OCI-LY3 (cell line): ENCODE results near the gene AKAP9.

Source experiments
- H2AFZ ChIP-seq: fragments of 200-600, 300-600 bp; shearing (Covaris generic); 2 replicates; pipeline ENCODE4 v1.6.0; 2014; ENCODE audit warnings: antibody characterized with exemption, low read depth, low read length
- H3K27ac ChIP-seq: fragments of 200-600, 300-600 bp; sonication (generic); 2 replicates; pipeline ENCODE4 v1.5.1; 2014; ENCODE audit warnings: mild to moderate bottlenecking, low read length, moderate library complexity, mixed read lengths
- H3K27me3 ChIP-seq: fragments of 200-600, 300-600 bp; sonication (generic); 2 replicates; pipeline ENCODE4 v1.6.1; 2014; ENCODE audit warnings: low read depth, low read length, mixed read lengths
- H3K36me3 ChIP-seq: fragments of 200-600, 300-600 bp; sonication (generic); replicated peaks from 2 replicates; pipeline ENCODE3; 2014; ENCODE audit warnings: low read depth, low read length, mixed read lengths
- H3K4me1 ChIP-seq: fragments of 300-600, 200-600 bp; sonication (generic); 2 replicates; pipeline ENCODE4 v1.6.1; 2014; ENCODE audit warnings: low read length, mixed read lengths
- H3K4me2 ChIP-seq: fragments of 200-600, 300-600 bp; sonication (generic); 2 replicates; pipeline ENCODE4 v1.6.1; 2014; ENCODE audit warnings: low read length, mixed read lengths
- H3K4me3 ChIP-seq: fragments of 300-600, 200-600 bp; sonication (generic); 2 replicates; pipeline ENCODE4 v1.5.1; 2014; ENCODE audit warnings: antibody characterized with exemption, mild to moderate bottlenecking, low read length, moderate library complexity
- H3K79me2 ChIP-seq: fragments of 300-600, 200-600 bp; shearing (Covaris generic); 2 replicates; pipeline ENCODE4 v1.6.1; 2014; ENCODE audit warnings: mild to moderate bottlenecking, low read length, mixed read lengths
- H3K9ac ChIP-seq: fragments of 300-600, 200-600 bp; shearing (Covaris generic); 2 replicates; pipeline ENCODE4 v1.6.0; 2014; ENCODE audit warnings: mild to moderate bottlenecking, low read length, moderate library complexity
- H3K9me3 ChIP-seq: fragments of 200-600, 300-600 bp; shearing (Covaris generic); 2 replicates; pipeline ENCODE4 v1.6.1; 2014; ENCODE audit warnings: low read length, mixed read lengths; ENCODE audit not compliant: insufficient read depth
- H4K20me1 ChIP-seq: fragments of 200-600, 300-600 bp; sonication (generic); 2 replicates; pipeline ENCODE4 v1.6.1; 2016; ENCODE audit warnings: low read length, mixed read lengths; ENCODE audit not compliant: insufficient read depth
- CTCF ChIP-seq: fragments of 200-600, 300-600 bp; sonication (generic); IDR thresholded peaks from 2 replicates; pipeline ENCODE4 v1.5.1; 2014; ENCODE audit warnings: antibody characterized with exemption, low read length, low read depth
- EZH2phosphoT487 ChIP-seq: fragments of 200-600 bp; shearing (Covaris generic); IDR thresholded peaks from 2 replicates; pipeline ENCODE4 v1.6.1; 2018; ENCODE audit warnings: antibody characterized with exemption, mixed run types, low read depth

Gene AKAP9

GRCh38 chr7:91894781-91895480 is 45.7 kb upstream of the AKAP9 start:
- Histone ChIP-seq H3K36me3 (no peaks in the 10 kb centered on the region), H2AFZ (no peak overlapping the region), H3K4me3 (no peak overlapping the region), H3K27me3 (no peaks in the 10 kb centered on the region), H3K27ac (no peak overlapping the region), H3K9me3 (peaks cover under 1% of the 10 kb centered on the region; the same call in 1 of the 2 replicates), H4K20me1 (no peaks in the 10 kb centered on the region), H3K4me2 (no peak overlapping the region), H3K79me2 (no peaks in the 10 kb centered on the region), H3K4me1 (no peaks in the 10 kb centered on the region), H3K9ac (no peak overlapping the region)
- no peak for TF ChIP-seq EZH2phosphoT487
- no peak for TF ChIP-seq CTCF

GRCh38 chr7:91898240-91898992 is 42.2 kb upstream of the AKAP9 start:
- no peak overlapping the region for H3K9ac ChIP-seq
- H4K20me1 ChIP-seq: no peaks in the 10 kb centered on the region
- H2AFZ ChIP-seq: no peak overlapping the region
- no peak overlapping the region for H3K27ac ChIP-seq
- H3K36me3 ChIP-seq: no peaks in the 10 kb centered on the region
- no peaks in the 10 kb centered on the region for H3K27me3 ChIP-seq
- no peaks in the 10 kb centered on the region for H3K79me2 ChIP-seq
- H3K4me3 ChIP-seq: no peak overlapping the region
- TF ChIP-seq EZH2phosphoT487: no peak
- TF ChIP-seq CTCF: no peak
- no peak overlapping the region for H3K4me2 ChIP-seq
- no peaks in the 10 kb centered on the region for H3K9me3 ChIP-seq
- H3K4me1 ChIP-seq: no peaks in the 10 kb centered on the region

GRCh38 chr7:91899563-91899962 is 41.1 kb upstream of the AKAP9 start:
- Histone ChIP-seq H3K27me3 (no peaks in the 10 kb centered on the region), H3K79me2 (no peaks in the 10 kb centered on the region), H3K36me3 (no peaks in the 10 kb centered on the region), H2AFZ (no peak overlapping the region), H3K9ac (no peak overlapping the region), H3K4me1 (no peaks in the 10 kb centered on the region), H3K9me3 (no peaks in the 10 kb centered on the region), H4K20me1 (no peaks in the 10 kb centered on the region), H3K4me3 (no peak overlapping the region), H3K27ac (no peak overlapping the region), H3K4me2 (no peak overlapping the region)
- TF ChIP-seq CTCF (no peak), EZH2phosphoT487 (no peak)

- no peaks in the 10 kb centered on the region for H4K20me1 ChIP-seq
- no peak overlapping the region for H3K27ac ChIP-seq
- H3K79me2 ChIP-seq: no peaks in the 10 kb centered on the region
- H3K27me3 ChIP-seq: no peaks in the 10 kb centered on the region
- H3K4me2 ChIP-seq: no peak overlapping the region
- no peak overlapping the region for H3K9ac ChIP-seq
- no peak overlapping the region for H3K4me3 ChIP-seq
- no peaks in the 10 kb centered on the region for H3K9me3 ChIP-seq
- 0 out of 2 replicates have a peak, but pooled peaks cover 3% of the 10 kb centered on the region for H3K4me1 ChIP-seq
- no peaks in the 10 kb centered on the region for H3K36me3 ChIP-seq
- no peak overlapping the region for H2AFZ ChIP-seq
- TF ChIP-seq EZH2phosphoT487 (no peak), CTCF (no peak)
These were observed 30.5 kb upstream of the AKAP9 start for GRCh38 chr7:91910171-91910570.
